Measurements from ENCODE around the gene DAPK3.

DNA sequence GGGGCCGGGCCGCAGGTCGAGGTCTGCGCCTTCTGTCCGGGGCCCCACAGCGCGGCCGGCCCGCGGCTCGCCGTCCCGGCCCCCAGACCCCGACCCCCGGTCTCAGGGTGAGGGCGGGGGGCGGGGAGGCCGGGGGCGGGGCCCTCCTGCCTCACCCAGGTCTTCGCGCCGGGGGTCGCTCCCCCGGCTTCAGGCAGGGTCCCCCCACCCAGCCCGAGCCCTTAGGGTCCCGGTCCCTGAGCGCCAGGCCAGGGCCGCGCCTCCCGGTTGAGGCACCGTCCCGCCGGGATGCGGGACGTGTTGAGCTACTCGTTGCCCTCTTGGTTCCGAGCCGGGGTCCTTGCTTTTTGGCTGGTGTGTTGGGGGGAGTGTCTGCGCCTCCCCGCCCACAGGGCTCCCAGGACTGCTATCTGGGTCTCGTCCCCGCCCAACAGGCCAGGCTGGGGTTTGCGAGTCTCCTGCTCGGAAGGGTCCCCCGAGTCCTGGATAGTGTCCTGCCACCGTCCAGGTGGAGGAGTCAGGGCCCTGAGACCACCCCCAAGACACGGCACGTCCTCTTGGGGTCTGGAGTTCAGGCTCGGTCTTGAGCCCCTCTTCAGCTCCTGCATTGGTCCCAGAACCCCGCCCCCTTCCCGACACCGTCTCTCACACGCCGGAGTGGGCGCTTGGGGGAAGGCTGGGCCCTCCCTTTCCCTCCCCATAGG, 37.1 kb upstream of the DAPK3 start:
- TF ChIP-seq, protein P1, sequence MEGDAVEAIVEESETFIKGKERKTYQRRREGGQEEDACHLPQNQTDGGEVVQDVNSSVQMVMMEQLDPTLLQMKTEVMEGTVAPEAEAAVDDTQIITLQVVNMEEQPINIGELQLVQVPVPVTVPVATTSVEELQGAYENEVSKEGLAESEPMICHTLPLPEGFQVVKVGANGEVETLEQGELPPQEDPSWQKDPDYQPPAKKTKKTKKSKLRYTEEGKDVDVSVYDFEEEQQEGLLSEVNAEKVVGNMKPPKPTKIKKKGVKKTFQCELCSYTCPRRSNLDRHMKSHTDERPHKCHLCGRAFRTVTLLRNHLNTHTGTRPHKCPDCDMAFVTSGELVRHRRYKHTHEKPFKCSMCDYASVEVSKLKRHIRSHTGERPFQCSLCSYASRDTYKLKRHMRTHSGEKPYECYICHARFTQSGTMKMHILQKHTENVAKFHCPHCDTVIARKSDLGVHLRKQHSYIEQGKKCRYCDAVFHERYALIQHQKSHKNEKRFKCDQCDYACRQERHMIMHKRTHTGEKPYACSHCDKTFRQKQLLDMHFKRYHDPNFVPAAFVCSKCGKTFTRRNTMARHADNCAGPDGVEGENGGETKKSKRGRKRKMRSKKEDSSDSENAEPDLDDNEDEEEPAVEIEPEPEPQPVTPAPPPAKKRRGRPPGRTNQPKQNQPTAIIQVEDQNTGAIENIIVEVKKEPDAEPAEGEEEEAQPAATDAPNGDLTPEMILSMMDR (IDR thresholded peaks at IDR 0.05): no peak
- TF ChIP-seq SIN3A (IDR thresholded peaks at IDR 0.05; ENCODE audit: borderline replicate concordance, insufficient read depth, low read depth, low read length) (no peak), POLR2AphosphoS5 (IDR thresholded peaks at IDR 0.05; ENCODE audit: low read depth, low read length) (no peak), TCF7L2 (IDR thresholded peaks at IDR 0.05; ENCODE audit: low read depth, low read length) (no peak)
- TF ChIP-seq, protein P2, sequence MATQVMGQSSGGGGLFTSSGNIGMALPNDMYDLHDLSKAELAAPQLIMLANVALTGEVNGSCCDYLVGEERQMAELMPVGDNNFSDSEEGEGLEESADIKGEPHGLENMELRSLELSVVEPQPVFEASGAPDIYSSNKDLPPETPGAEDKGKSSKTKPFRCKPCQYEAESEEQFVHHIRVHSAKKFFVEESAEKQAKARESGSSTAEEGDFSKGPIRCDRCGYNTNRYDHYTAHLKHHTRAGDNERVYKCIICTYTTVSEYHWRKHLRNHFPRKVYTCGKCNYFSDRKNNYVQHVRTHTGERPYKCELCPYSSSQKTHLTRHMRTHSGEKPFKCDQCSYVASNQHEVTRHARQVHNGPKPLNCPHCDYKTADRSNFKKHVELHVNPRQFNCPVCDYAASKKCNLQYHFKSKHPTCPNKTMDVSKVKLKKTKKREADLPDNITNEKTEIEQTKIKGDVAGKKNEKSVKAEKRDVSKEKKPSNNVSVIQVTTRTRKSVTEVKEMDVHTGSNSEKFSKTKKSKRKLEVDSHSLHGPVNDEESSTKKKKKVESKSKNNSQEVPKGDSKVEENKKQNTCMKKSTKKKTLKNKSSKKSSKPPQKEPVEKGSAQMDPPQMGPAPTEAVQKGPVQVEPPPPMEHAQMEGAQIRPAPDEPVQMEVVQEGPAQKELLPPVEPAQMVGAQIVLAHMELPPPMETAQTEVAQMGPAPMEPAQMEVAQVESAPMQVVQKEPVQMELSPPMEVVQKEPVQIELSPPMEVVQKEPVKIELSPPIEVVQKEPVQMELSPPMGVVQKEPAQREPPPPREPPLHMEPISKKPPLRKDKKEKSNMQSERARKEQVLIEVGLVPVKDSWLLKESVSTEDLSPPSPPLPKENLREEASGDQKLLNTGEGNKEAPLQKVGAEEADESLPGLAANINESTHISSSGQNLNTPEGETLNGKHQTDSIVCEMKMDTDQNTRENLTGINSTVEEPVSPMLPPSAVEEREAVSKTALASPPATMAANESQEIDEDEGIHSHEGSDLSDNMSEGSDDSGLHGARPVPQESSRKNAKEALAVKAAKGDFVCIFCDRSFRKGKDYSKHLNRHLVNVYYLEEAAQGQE (IDR thresholded peaks at IDR 0.05; ENCODE audit: insufficient read depth in 1 of 2, low read depth in 2 of 2, low read length in 1 of 2): no peak
